Endothelial cell of umbilical vein (primary cell): ENCODE data around the gene CBX6. TPM values are rescaled to one million over a fixed set of nuclear protein-coding genes. Genes with fewer than 3 reads are reported as not detected.

ENCODE experiments used
- BruUV-seq: library from RNA; stranded (reverse); fragments of 400-500 nt; replicated peaks from 2 replicates; lab custom pipeline; 2021; lab: Mats Ljungman, UMichigan
- CTCF ChIA-PET: fragments of 300-600, 350-600 bp; sonication (Branson Sonifier 250); formaldehyde crosslinking; loops from one replicate; lab custom pipeline; 2021; ENCODE audit warnings: antibody characterized with exemption, inconsistent platforms; lab: Charles Lee
- POLR2A ChIA-PET: fragments of 300-600, 350-600 bp; sonication (Branson Sonifier 250); formaldehyde crosslinking; loops from one replicate; lab custom pipeline; 2021; ENCODE audit warnings: antibody characterized with exemption, inconsistent platforms; lab: Charles Lee
- DNase-seq: peaks from one replicate; pipeline ENCODE4 v3.0.0-alpha.2; 2011; ENCODE audit warnings: low read depth, low spot score
- FAIRE-seq: peaks from 2 replicates; lab custom pipeline; 2011; peaks lifted over from hg19 to GRCh38; lab: Jason Lieb, UNC
- H2AFZ ChIP-seq: 2 replicates; pipeline ENCODE4 v1.6.0; 2012; ENCODE audit warnings: low read depth, low read length, control low read depth, inconsistent platforms
- H3K27ac ChIP-seq: 2 replicates; pipeline ENCODE4 v1.5.1; 2011; ENCODE audit warnings: low read depth, mild to moderate bottlenecking, control low read depth, low read length, moderate library complexity; ENCODE audit not compliant: insufficient read depth
- H3K27me3 ChIP-seq, 2 experiments: 2 replicates each; pipeline versions ENCODE4 v1.6.0 to v1.6.1; 2011; ENCODE audit warnings: low read length in 2 of 2, mixed read lengths in 1 of 2; ENCODE audit not compliant: control insufficient read depth in 2 of 2, insufficient read depth in 2 of 2
- H3K36me3 ChIP-seq, 2 experiments: 2 replicates in 1 of 2; 3 replicates in 1 of 2; pipeline ENCODE4 v1.5.1; 2011; ENCODE audit warnings: low read length in 2 of 2, mild to moderate bottlenecking in 1 of 2, moderate library complexity in 1 of 2; ENCODE audit not compliant: control insufficient read depth in 2 of 2, insufficient read depth in 2 of 2; ENCODE audit errors: extremely low read depth in 1 of 2
- H3K4me1 ChIP-seq: 3 replicates; pipeline ENCODE4 v1.5.1; 2011; ENCODE audit warnings: mild to moderate bottlenecking, low read length; ENCODE audit not compliant: control insufficient read depth, insufficient read depth; ENCODE audit errors: extremely low read depth
- H3K4me2 ChIP-seq: 2 replicates; pipeline ENCODE4 v1.6.1; 2011; ENCODE audit warnings: low read length, control low read depth, mixed read lengths; ENCODE audit not compliant: insufficient read depth
- H3K4me3 ChIP-seq, 3 experiments: fragments of 200-600 bp in 1 of 3; sonication (generic), shearing (Covaris generic) in 1 of 3; replicated peaks in 1 of 3; 2 replicates each; pipeline ENCODE4 v1.5.1; 2011 to 2016; ENCODE audit warnings: control low read depth in 3 of 3, low read length in 3 of 3, mild to moderate bottlenecking in 2 of 3, inconsistent platforms in 1 of 3, low read depth in 1 of 3, moderate library complexity in 1 of 3; ENCODE audit not compliant: insufficient read depth in 1 of 3
- H3K79me2 ChIP-seq: 2 replicates; pipeline ENCODE4 v1.6.0; 2012; ENCODE audit warnings: low read length, inconsistent platforms; ENCODE audit not compliant: control insufficient read depth, insufficient read depth
- H3K9ac ChIP-seq: replicated peaks from 2 replicates; pipeline ENCODE3; 2011; ENCODE audit warnings: low read length, control low read depth; ENCODE audit not compliant: insufficient read depth; ENCODE audit errors: extremely low read depth
- H3K9me1 ChIP-seq: replicated peaks from 3 replicates; pipeline ENCODE4 v1.6.0; 2011; ENCODE audit warnings: mild to moderate bottlenecking, low read length; ENCODE audit not compliant: control insufficient read depth, insufficient read depth; ENCODE audit errors: extremely low read depth
- H3K9me3 ChIP-seq: replicated peaks from 2 replicates; pipeline ENCODE4 v1.5.1; 2012; ENCODE audit warnings: low read length, inconsistent platforms; ENCODE audit not compliant: control insufficient read depth, insufficient read depth
- H4K20me1 ChIP-seq: replicated peaks from 2 replicates; pipeline ENCODE3; 2011; ENCODE audit warnings: mild to moderate bottlenecking, low read length; ENCODE audit not compliant: control insufficient read depth, insufficient read depth; ENCODE audit errors: extremely low read depth
- CTCF ChIP-seq, 2 donors: IDR thresholded peaks; 1 replicate in 1 of 2; 2 replicates in 1 of 2; pipeline ENCODE4 v1.5.1; 2011; ENCODE audit warnings: low read length in 2 of 2, mild to moderate bottlenecking in 2 of 2, moderate library complexity in 2 of 2, control low read depth in 1 of 2, inconsistent platforms in 1 of 2, low read depth in 1 of 2; ENCODE audit not compliant: insufficient read depth in 1 of 2; ENCODE audit errors: extremely low read depth in 1 of 2
- EZH2 ChIP-seq: IDR thresholded peaks from 2 replicates; pipeline ENCODE4 v1.6.1; 2012; ENCODE audit warnings: borderline replicate concordance, low read depth, mild to moderate bottlenecking, moderate library complexity, low read length, inconsistent platforms; ENCODE audit not compliant: severe bottlenecking
- FOS ChIP-seq: IDR thresholded peaks from 2 replicates; pipeline ENCODE4 v1.6.1; 2011; ENCODE audit warnings: mild to moderate bottlenecking, low read length, moderate library complexity, borderline replicate concordance; ENCODE audit not compliant: insufficient read depth
- GATA2 ChIP-seq: IDR thresholded peaks from 2 replicates; pipeline ENCODE4 v1.7.0; 2011; ENCODE audit warnings: low read depth, mild to moderate bottlenecking, moderate library complexity, mixed read lengths, low read length; ENCODE audit not compliant: insufficient read length, insufficient read depth
- JUN ChIP-seq: IDR thresholded peaks from 2 replicates; pipeline ENCODE4 v1.6.1; 2011; ENCODE audit warnings: borderline replicate concordance, low read depth; ENCODE audit not compliant: insufficient read length, insufficient read depth
- MAX ChIP-seq: IDR thresholded peaks from 2 replicates; pipeline ENCODE4 v1.6.1; 2011; ENCODE audit not compliant: insufficient read depth, insufficient read length
- MYC ChIP-seq: IDR thresholded peaks from one replicate; pipeline ENCODE4 v1.6.1; 2011; ENCODE audit warnings: mild to moderate bottlenecking, low read depth, low read length
- POLR2A ChIP-seq: IDR thresholded peaks from 2 replicates; pipeline ENCODE4 v1.6.1; 2012; ENCODE audit warnings: low read depth, mild to moderate bottlenecking, control low read depth, low read length
- POLR2AphosphoS5 ChIP-seq: IDR thresholded peaks from 2 replicates; pipeline ENCODE4 v1.6.1; 2012; ENCODE audit warnings: low read depth, mild to moderate bottlenecking, control low read depth, low read length, moderate library complexity; ENCODE audit not compliant: insufficient read depth
- dilution Hi-C: fragments of 300-500 bp; cut with MboI; formaldehyde crosslinking; loops from one replicate; pipeline ENCODE4 v1.15.0; 2019; ENCODE audit warnings: low sequenced_read_pairs; ENCODE audit not compliant: extremely low pct_ligation_motif_present
- intact Hi-C: fragments of 100-400 bp; cut with micrococcal nuclease; formaldehyde crosslinking; loops from one replicate; pipeline ENCODE4 v1.10.0; 2022
- polyA plus RNA-seq, 4 experiments: library from polyadenylated mRNA; depleted of rRNA in 3 of 4; stranded (reverse) in 3 of 4; unstranded in 1 of 4; fragments of >200 nt; gene quantifications; 2 replicates each; pipeline versions ENCODE4 v1.2.1 to v1.2.3, GENCODE V29; 2011 to 2012; ENCODE audit warnings: missing spikeins in 1 of 4
- total RNA-seq: library from RNA; stranded (reverse); gene quantifications from 2 replicates; pipeline ENCODE4 v1.2.3, GENCODE V29; 2021

Gene CBX6
- total and polyA plus RNA-seq, 2 donors (not counting 3 experiments of a cell fraction or from before 2014, with no cell fraction given): 14.9 to 62.6 TPM

- dilution Hi-C loops: no loop called here
- H3K79me2 ChIP-seq: peaks cover 21% of the 10 kb centered on the region
- FAIRE-seq (no peak), DNase-seq (no peak)
- H3K9me3 ChIP-seq: no peaks in the 10 kb centered on the region
- H3K4me3 ChIP-seq: no peak overlapping the region
- H3K36me3 ChIP-seq: peaks cover 3 to 5% of the 10 kb centered on the region in 2 experiments
- H4K20me1 ChIP-seq: no peaks in the 10 kb centered on the region
- BruUV-seq: no TSS peak
- CTCF ChIA-PET: interaction anchor here (6.0 to 7.0 kb wide), 2 partner anchors 99 to 135 kb away, joined by 131 to 160 read pairs; no protein-coding TSS in a partner anchor
- intact Hi-C loops: no loop called here
- POLR2A ChIA-PET: no interaction called here
- no peak overlapping the region for H2AFZ ChIP-seq
- H3K4me2 ChIP-seq: no peak overlapping the region
- no peak overlapping the region for H3K27ac ChIP-seq
- no peaks in the 10 kb centered on the region for H3K27me3 ChIP-seq
- no peak overlapping the region for H3K9ac ChIP-seq
- H3K9me1 ChIP-seq: no peaks in the 10 kb centered on the region
- peaks cover 34% of the 10 kb centered on the region for H3K4me1 ChIP-seq
- TF ChIP-seq MAX: no peak
- TF ChIP-seq POLR2A: no peak
- TF ChIP-seq POLR2AphosphoS5: no peak
- TF ChIP-seq FOS: no peak
- no peak for TF ChIP-seq GATA2
- TF ChIP-seq EZH2: no peak
- TF ChIP-seq CTCF (IDR thresholded peaks at IDR 0.05; ENCODE audit: extremely low read depth in 1 of 2, insufficient read depth in 1 of 2, low read depth in 1 of 2, low read length in 2 of 2): no peak
- no peak for TF ChIP-seq MYC
- no peak for TF ChIP-seq JUN
These were observed 4.3 kb downstream of the CBX6 start for GRCh38 chr22:38867471-38868285.
